HepG2 (cell line): Measurements from ENCODE around the gene TEKT5. TPM values are rescaled to one million over a fixed set of nuclear protein-coding genes. Genes with fewer than 3 reads are reported as not detected.

Experiments
- EP300 ChIP-seq, 3 experiments: sonication (generic) in 1 of 3; formaldehyde crosslinking in 1 of 3; IDR thresholded peaks; 2 replicates each; pipeline versions ENCODE4 v1.5.1 to v1.6.1; 2011 to 2020; ENCODE audit warnings: low read depth in 2 of 3, low read length in 2 of 3, borderline replicate concordance in 1 of 3, improper control_type of control experiment in 1 of 3, mild to moderate bottlenecking in 1 of 3, missing genetic modification reagents in 1 of 3, moderate library complexity in 1 of 3
- HNF4A ChIP-seq: sonication (generic); formaldehyde crosslinking; IDR thresholded peaks from 2 replicates; pipeline ENCODE4 v1.4.0; 2020; ENCODE audit warnings: missing genetic modification reagents
- KAT8 ChIP-seq: IDR thresholded peaks from 2 replicates; pipeline ENCODE4 v1.6.1; 2016; ENCODE audit warnings: missing genetic modification reagents, missing compliant biosample characterization
- MLX ChIP-seq: IDR thresholded peaks from 2 replicates; pipeline ENCODE4 v1.6.1; 2016
- NR2C2 ChIP-seq: sonication (generic); formaldehyde crosslinking; IDR thresholded peaks from 2 replicates; pipeline ENCODE4 v1.4.0; 2020; ENCODE audit warnings: missing genetic modification reagents, mild to moderate bottlenecking, moderate library complexity, borderline replicate concordance
- NR2F2 ChIP-seq: IDR thresholded peaks from 2 replicates; pipeline ENCODE4 v1.6.1; 2012; ENCODE audit warnings: low read depth, inconsistent platforms, borderline replicate concordance
- RXRA ChIP-seq: sonication (generic); formaldehyde crosslinking; IDR thresholded peaks from 2 replicates; pipeline ENCODE4 v1.5.1; 2020; ENCODE audit warnings: missing genetic modification reagents
- SKI ChIP-seq: fragments of 450-650 bp; IDR thresholded peaks from one replicate; pipeline ENCODE4 v1.6.1; 2018; ENCODE audit warnings: mild to moderate bottlenecking; ENCODE audit not compliant: partially characterized antibody
- YEATS4 ChIP-seq: sonication (generic); formaldehyde crosslinking; IDR thresholded peaks from 2 replicates; pipeline ENCODE4 v1.4.0; 2020; ENCODE audit warnings: missing genetic modification reagents, borderline replicate concordance
- ZNF33A ChIP-seq: sonication (generic); formaldehyde crosslinking; IDR thresholded peaks from 2 replicates; pipeline ENCODE4 v1.5.1; 2020; ENCODE audit warnings: missing genetic modification reagents, mild to moderate bottlenecking, moderate library complexity, borderline replicate concordance
- ZNF670 ChIP-seq: sonication (generic); formaldehyde crosslinking; IDR thresholded peaks from 2 replicates; pipeline ENCODE4 v1.8.0; 2022; ENCODE audit warnings: mild to moderate bottlenecking, missing genetic modification reagents, borderline replicate concordance
- ZNF724P ChIP-seq: sonication (generic); formaldehyde crosslinking; IDR thresholded peaks from 2 replicates; pipeline ENCODE4 v1.8.0; 2022; ENCODE audit warnings: missing genetic modification reagents, borderline replicate concordance
- ZNF782 ChIP-seq: sonication (generic); formaldehyde crosslinking; IDR thresholded peaks from 2 replicates; pipeline ENCODE4 v1.4.0; 2020; ENCODE audit warnings: missing genetic modification reagents, mild to moderate bottlenecking, borderline replicate concordance
- ZSCAN20 ChIP-seq: sonication (generic); formaldehyde crosslinking; IDR thresholded peaks from 2 replicates; pipeline ENCODE4 v1.4.0; 2020; ENCODE audit warnings: missing genetic modification reagents, mild to moderate bottlenecking, borderline replicate concordance
- polyA plus RNA-seq, 8 experiments: library from polyadenylated mRNA; depleted of rRNA in 3 of 8; stranded (reverse) in 7 of 8; unstranded in 1 of 8; fragments of >200 nt; fragmentation: Illumina TruSeq in 4 of 8; extraction: Trizol in 4 of 8; gene quantifications; 2 replicates each; pipeline versions ENCODE4 v1.2.1 to v1.2.3, GENCODE V29; 2011 to 2016; ENCODE audit warnings: low read depth in 4 of 8, missing spikeins in 1 of 8, mixed read lengths in 1 of 8; ENCODE audit not compliant: insufficient read depth in 1 of 8
- total RNA-seq, 5 experiments: library from RNA; depleted of rRNA; stranded (reverse); fragments of >200 nt; fragmentation: Illumina TruSeq; extraction: Trizol; gene quantifications; 2 replicates each; pipeline ENCODE4 v1.2.3, GENCODE V29; 2016; ENCODE audit warnings: low read depth in 1 of 5
- TF ChIP-seq, protein P1 (sequence below): sonication (generic); formaldehyde crosslinking; IDR thresholded peaks from 2 replicates; pipeline ENCODE4 v1.8.0; 2022; ENCODE audit warnings: mild to moderate bottlenecking, missing genetic modification reagents; ENCODE audit not compliant: insufficient replicate concordance
- TF ChIP-seq, protein P2 (sequence below): IDR thresholded peaks from 2 replicates; pipeline ENCODE4 v1.6.1; 2016; ENCODE audit warnings: missing compliant biosample characterization, missing genetic modification reagents, borderline replicate concordance
- TF ChIP-seq, protein P3 (sequence below): sonication (generic); formaldehyde crosslinking; IDR thresholded peaks from 2 replicates; pipeline ENCODE4 v1.4.0; 2020; ENCODE audit warnings: missing genetic modification reagents
- TF ChIP-seq, protein P4 (sequence below): sonication (generic); formaldehyde crosslinking; IDR thresholded peaks from 2 replicates; pipeline ENCODE4 v1.5.0; 2020; ENCODE audit warnings: missing genetic modification reagents, mild to moderate bottlenecking, borderline replicate concordance

The TEKT5 gene
- total and polyA plus RNA-seq, 2 of the 13 experiments (the other 11 are each of a cell fraction or from before 2014, with no cell fraction given): 0.16 TPM; not detected in 1

DNA sequence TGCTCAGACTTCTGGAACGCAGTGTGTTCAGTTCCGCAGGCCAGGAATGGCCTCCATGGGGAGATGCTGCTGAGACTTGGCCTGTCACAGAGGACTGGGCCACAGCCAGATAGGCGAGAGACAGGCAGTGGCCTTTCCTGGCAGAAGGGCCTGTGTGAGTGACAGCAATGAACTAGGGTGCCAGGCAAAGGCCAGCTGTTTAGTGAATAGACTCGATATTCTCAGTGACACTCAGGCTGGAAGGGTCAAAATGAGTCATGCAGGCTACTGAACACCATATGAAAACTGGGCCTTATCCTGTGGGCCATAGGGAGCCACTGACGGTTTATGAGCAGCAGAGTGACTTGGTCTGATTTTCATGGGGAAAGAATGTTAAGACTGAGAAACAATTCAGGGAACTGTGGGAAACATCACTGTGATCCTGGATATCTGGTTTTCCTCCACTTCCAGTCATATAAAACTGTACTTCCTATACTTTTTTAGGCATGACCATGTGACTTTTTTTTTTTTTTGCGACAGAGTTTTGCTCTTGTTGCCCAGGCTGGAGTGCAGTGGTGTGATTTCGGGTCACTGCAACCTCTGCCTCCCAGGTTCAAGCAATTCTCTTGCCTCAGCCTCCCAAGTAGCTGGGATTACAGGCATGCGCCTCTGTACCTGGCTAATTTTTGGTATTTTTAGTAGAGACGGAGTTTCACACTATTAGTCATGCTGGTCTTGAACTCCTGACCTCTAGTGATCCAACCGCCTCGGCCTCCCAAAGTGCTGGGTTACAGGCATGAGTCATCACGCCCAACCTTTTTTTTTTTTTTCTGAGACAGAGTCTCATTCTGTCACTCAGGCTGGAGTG, 43.7 kb upstream of the TEKT5 start (continued):
- TF ChIP-seq, protein P1, sequence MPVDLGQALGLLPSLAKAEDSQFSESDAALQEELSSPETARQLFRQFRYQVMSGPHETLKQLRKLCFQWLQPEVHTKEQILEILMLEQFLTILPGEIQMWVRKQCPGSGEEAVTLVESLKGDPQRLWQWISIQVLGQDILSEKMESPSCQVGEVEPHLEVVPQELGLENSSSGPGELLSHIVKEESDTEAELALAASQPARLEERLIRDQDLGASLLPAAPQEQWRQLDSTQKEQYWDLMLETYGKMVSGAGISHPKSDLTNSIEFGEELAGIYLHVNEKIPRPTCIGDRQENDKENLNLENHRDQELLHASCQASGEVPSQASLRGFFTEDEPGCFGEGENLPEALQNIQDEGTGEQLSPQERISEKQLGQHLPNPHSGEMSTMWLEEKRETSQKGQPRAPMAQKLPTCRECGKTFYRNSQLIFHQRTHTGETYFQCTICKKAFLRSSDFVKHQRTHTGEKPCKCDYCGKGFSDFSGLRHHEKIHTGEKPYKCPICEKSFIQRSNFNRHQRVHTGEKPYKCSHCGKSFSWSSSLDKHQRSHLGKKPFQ (CRISPR knock-in tag): no peak
- TF ChIP-seq, protein P2, sequence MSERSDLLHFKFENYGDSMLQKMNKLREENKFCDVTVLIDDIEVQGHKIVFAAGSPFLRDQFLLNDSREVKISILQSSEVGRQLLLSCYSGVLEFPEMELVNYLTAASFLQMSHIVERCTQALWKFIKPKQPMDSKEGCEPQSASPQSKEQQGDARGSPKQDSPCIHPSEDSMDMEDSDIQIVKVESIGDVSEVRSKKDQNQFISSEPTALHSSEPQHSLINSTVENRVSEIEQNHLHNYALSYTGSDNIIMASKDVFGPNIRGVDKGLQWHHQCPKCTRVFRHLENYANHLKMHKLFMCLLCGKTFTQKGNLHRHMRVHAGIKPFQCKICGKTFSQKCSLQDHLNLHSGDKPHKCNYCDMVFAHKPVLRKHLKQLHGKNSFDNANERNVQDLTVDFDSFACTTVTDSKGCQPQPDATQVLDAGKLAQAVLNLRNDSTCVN: no peak
- peak; percentile 68 for TF ChIP-seq NR2F2
- peak; percentile 76 for TF ChIP-seq SKI
- TF ChIP-seq NR2C2: peak; percentile 61; the same call in 1 of the 2 replicates
- TF ChIP-seq, protein P3, sequence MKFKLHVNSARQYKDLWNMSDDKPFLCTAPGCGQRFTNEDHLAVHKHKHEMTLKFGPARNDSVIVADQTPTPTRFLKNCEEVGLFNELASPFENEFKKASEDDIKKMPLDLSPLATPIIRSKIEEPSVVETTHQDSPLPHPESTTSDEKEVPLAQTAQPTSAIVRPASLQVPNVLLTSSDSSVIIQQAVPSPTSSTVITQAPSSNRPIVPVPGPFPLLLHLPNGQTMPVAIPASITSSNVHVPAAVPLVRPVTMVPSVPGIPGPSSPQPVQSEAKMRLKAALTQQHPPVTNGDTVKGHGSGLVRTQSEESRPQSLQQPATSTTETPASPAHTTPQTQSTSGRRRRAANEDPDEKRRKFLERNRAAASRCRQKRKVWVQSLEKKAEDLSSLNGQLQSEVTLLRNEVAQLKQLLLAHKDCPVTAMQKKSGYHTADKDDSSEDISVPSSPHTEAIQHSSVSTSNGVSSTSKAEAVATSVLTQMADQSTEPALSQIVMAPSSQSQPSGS: peak; percentile 62; the same call in 1 of the 2 replicates
- peak; percentile 88; the same call in 1 of the 2 replicates for TF ChIP-seq RXRA (CRISPR knock-in tag)
- TF ChIP-seq ZNF33A (CRISPR knock-in tag): peak; percentile 48; the same call in 1 of the 2 replicates
- TF ChIP-seq EP300 (IDR thresholded peaks at IDR 0.05; ENCODE audit: low read depth in 2 of 2, low read length in 2 of 2): no peak
- TF ChIP-seq EP300 (CRISPR knock-in tag; IDR thresholded peaks at IDR 0.05; ENCODE audit: borderline replicate concordance): peak; percentile 28; the same call in 1 of the 2 replicates
- TF ChIP-seq ZNF670 (CRISPR knock-in tag): peak; percentile 76
- TF ChIP-seq ZSCAN20 (CRISPR knock-in tag): peak; percentile 60; the same call in 1 of the 2 replicates
- TF ChIP-seq, protein P4, sequence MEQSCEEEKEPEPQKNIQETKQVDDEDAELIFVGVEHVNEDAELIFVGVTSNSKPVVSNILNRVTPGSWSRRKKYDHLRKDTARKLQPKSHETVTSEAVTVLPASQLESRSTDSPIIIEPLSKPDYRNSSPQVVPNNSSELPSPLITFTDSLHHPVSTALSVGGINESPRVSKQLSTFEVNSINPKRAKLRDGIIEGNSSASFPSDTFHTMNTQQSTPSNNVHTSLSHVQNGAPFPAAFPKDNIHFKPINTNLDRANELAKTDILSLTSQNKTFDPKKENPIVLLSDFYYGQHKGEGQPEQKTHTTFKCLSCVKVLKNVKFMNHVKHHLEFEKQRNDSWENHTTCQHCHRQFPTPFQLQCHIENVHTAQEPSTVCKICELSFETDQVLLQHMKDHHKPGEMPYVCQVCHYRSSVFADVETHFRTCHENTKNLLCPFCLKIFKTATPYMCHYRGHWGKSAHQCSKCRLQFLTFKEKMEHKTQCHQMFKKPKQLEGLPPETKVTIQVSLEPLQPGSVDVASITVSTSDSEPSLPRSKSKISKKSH: no peak
- 0 out of 2 replicates have a peak, but pooled peaks have one; percentile 1 for TF ChIP-seq MLX (CRISPR knock-in tag)
- 0 out of 2 replicates have a peak, but pooled peaks have one; percentile 46 for TF ChIP-seq YEATS4 (CRISPR knock-in tag)
- 0 out of 2 replicates have a peak, but pooled peaks have one; percentile 34 for TF ChIP-seq KAT8 (CRISPR knock-in tag)
- peak; percentile 39 for TF ChIP-seq HNF4A
- TF ChIP-seq ZNF724P (CRISPR knock-in tag): 0 out of 2 replicates have a peak, but pooled peaks have one; percentile 58
- TF ChIP-seq ZNF782 (CRISPR knock-in tag): no peak
